IMR-90 (cell line): ENCODE measurements around the gene CCDC88C. TPM values are rescaled to one million over a fixed set of nuclear protein-coding genes. Genes with fewer than 3 reads are reported as not detected.

Experiments
- ATAC-seq: fragments of 200-7000 bp; cut with Tn5 transposase; 2 replicates; pipeline ENCODE4 v1.9.1; 2020; ENCODE audit warnings: low read depth, mild to moderate bottlenecking, moderate library complexity
- BruUV-seq: library from RNA; stranded (reverse); fragments of 400-500 nt; replicated peaks from 2 replicates; lab custom pipeline; 2021; lab: Mats Ljungman, UMichigan
- CTCF ChIA-PET: fragments of 300-600 bp; formaldehyde crosslinking; extraction: SDS; loops from one replicate; lab custom pipeline; 2021; ENCODE audit warnings: antibody characterized with exemption; lab: Yijun Ruan, JAX
- POLR2A ChIA-PET: fragments of 300-600 bp; sonication (Branson Sonifier 250); formaldehyde crosslinking; loops from one replicate; lab custom pipeline; 2022; ENCODE audit warnings: antibody characterized with exemption; ENCODE audit not compliant: unreplicated experiment; lab: Charles Lee
- DNase-seq: peaks from one replicate; pipeline ENCODE4 v3.0.0; 2013
- H2AFZ ChIP-seq: replicated peaks from 2 replicates; pipeline ENCODE3; 2013; ENCODE audit warnings: low read length, mild to moderate bottlenecking; ENCODE audit not compliant: poor library complexity
- H2AK5ac ChIP-seq: 2 replicates; pipeline ENCODE4 v1.6.1; 2013; ENCODE audit warnings: low read depth, low read length, inconsistent platforms
- H2AK9ac ChIP-seq: replicated peaks from 2 replicates; pipeline ENCODE3; 2013; ENCODE audit warnings: mild to moderate bottlenecking, low read depth, low read length, moderate library complexity; ENCODE audit not compliant: poor library complexity
- H2BK120ac ChIP-seq: 2 replicates; pipeline ENCODE4 v1.6.1; 2013; ENCODE audit warnings: low read depth, low read length, inconsistent platforms
- H2BK15ac ChIP-seq: 3 replicates; pipeline ENCODE4 v1.6.1; 2013; ENCODE audit warnings: low read depth, low read length, inconsistent platforms
- H2BK20ac ChIP-seq: 2 replicates; pipeline ENCODE4 v1.6.1; 2013; ENCODE audit warnings: low read depth, mild to moderate bottlenecking, inconsistent platforms, low read length, moderate library complexity
- H2BK5ac ChIP-seq: 2 replicates; pipeline ENCODE4 v1.6.1; 2013; ENCODE audit warnings: mild to moderate bottlenecking, low read depth, low read length, inconsistent platforms; ENCODE audit not compliant: poor library complexity, severe bottlenecking
- H3K14ac ChIP-seq: replicated peaks from 2 replicates; pipeline ENCODE4 v1.6.1; 2013; ENCODE audit warnings: low read depth, low read length, inconsistent platforms
- H3K18ac ChIP-seq: 2 replicates; pipeline ENCODE4 v1.6.1; 2013; ENCODE audit warnings: low read depth, low read length, control low read depth
- H3K23ac ChIP-seq: 2 replicates; pipeline ENCODE4 v1.6.1; 2013; ENCODE audit warnings: low read depth, low read length, inconsistent platforms
- H3K27ac ChIP-seq: 2 replicates; pipeline ENCODE4 v1.5.1; 2013; ENCODE audit warnings: mild to moderate bottlenecking, control low read depth, low read length; ENCODE audit not compliant: insufficient read depth
- H3K27me3 ChIP-seq: 2 replicates; pipeline ENCODE4 v1.6.1; 2013; ENCODE audit warnings: low read length; ENCODE audit not compliant: control insufficient read depth, insufficient read depth
- H3K36me3 ChIP-seq: 2 replicates; pipeline ENCODE4 v1.6.1; 2013; ENCODE audit warnings: low read length, mixed read lengths; ENCODE audit not compliant: control insufficient read depth, insufficient read depth
- H3K4ac ChIP-seq: 2 replicates; pipeline ENCODE4 v1.6.1; 2013; ENCODE audit warnings: low read depth, low read length, inconsistent platforms
- H3K4me1 ChIP-seq: 2 replicates; pipeline ENCODE4 v1.6.1; 2013; ENCODE audit warnings: low read length, mixed read lengths; ENCODE audit not compliant: control insufficient read depth, insufficient read depth
- H3K4me2 ChIP-seq: 2 replicates; pipeline ENCODE4 v1.6.1; 2013; ENCODE audit warnings: low read depth, mild to moderate bottlenecking, control low read depth, low read length, moderate library complexity
- H3K4me3 ChIP-seq: 2 replicates; pipeline ENCODE4 v1.5.1; 2013; ENCODE audit warnings: low read depth, mild to moderate bottlenecking, control low read depth, low read length, moderate library complexity; ENCODE audit not compliant: insufficient read depth
- H3K56ac ChIP-seq: 2 replicates; pipeline ENCODE4 v1.6.1; 2013; ENCODE audit warnings: low read length, inconsistent platforms; ENCODE audit not compliant: insufficient read depth; ENCODE audit errors: extremely low read depth
- H3K79me1 ChIP-seq, 2 experiments: 2 replicates each; pipeline ENCODE4 v1.6.1; 2013; ENCODE audit warnings: low read length in 2 of 2, inconsistent platforms in 1 of 2, low read depth in 1 of 2
- H3K9ac ChIP-seq: 2 replicates; pipeline ENCODE4 v1.6.1; 2013; ENCODE audit warnings: low read depth, low read length, control low read depth
- H3K9me1 ChIP-seq: 2 replicates; pipeline ENCODE4 v1.6.1; 2013; ENCODE audit warnings: low read length, inconsistent platforms; ENCODE audit not compliant: insufficient read depth
- H3K9me3 ChIP-seq: 2 replicates; pipeline ENCODE4 v1.6.1; 2013; ENCODE audit warnings: low read length; ENCODE audit not compliant: control insufficient read depth, insufficient read depth
- H4K20me1 ChIP-seq: 2 replicates; pipeline ENCODE4 v1.6.1; 2013; ENCODE audit warnings: low read length, inconsistent platforms; ENCODE audit not compliant: insufficient read depth
- H4K5ac ChIP-seq: 2 replicates; pipeline ENCODE4 v1.6.1; 2013; ENCODE audit warnings: mild to moderate bottlenecking, low read depth, low read length, control low read depth
- H4K8ac ChIP-seq, 2 experiments: 2 replicates each; pipeline ENCODE4 v1.6.1; 2013; ENCODE audit warnings: low read depth in 2 of 2, low read length in 2 of 2, control low read depth in 1 of 2, inconsistent platforms in 1 of 2
- H4K91ac ChIP-seq: 2 replicates; pipeline ENCODE4 v1.6.1; 2013; ENCODE audit warnings: low read depth, low read length, inconsistent platforms; ENCODE audit not compliant: insufficient read depth
- BHLHE40 ChIP-seq: fragments of 150-350 bp; IDR thresholded peaks from 2 replicates; pipeline ENCODE4 v1.6.1; 2016; ENCODE audit warnings: mild to moderate bottlenecking, low read depth, low read length
- CEBPB ChIP-seq: IDR thresholded peaks from 2 replicates; pipeline ENCODE4 v1.6.1; 2012; ENCODE audit warnings: low read depth, low read length, improper control_type of control experiment
- CHD1 ChIP-seq: IDR thresholded peaks from 2 replicates; pipeline ENCODE4 v1.6.1; 2012; ENCODE audit warnings: low read depth, low read length, improper control_type of control experiment
- FOS ChIP-seq: fragments of 150-350 bp; IDR thresholded peaks from 2 replicates; pipeline ENCODE4 v1.6.1; 2016; ENCODE audit warnings: low read depth, low read length
- RAD21 ChIP-seq: IDR thresholded peaks from 2 replicates; pipeline ENCODE4 v1.6.1; 2012; ENCODE audit warnings: low read length, improper control_type of control experiment
- RCOR1 ChIP-seq: IDR thresholded peaks from 2 replicates; pipeline ENCODE4 v1.6.1; 2012; ENCODE audit warnings: mild to moderate bottlenecking, low read length, improper control_type of control experiment; ENCODE audit not compliant: insufficient replicate concordance
- SMC3 ChIP-seq: fragments of 150-350 bp; IDR thresholded peaks from 2 replicates; pipeline ENCODE4 v1.6.1; 2016; ENCODE audit warnings: low read depth, mild to moderate bottlenecking, antibody characterized with exemption, low read length, moderate library complexity
- USF2 ChIP-seq: fragments of 150-350 bp; IDR thresholded peaks from 2 replicates; pipeline ENCODE4 v1.6.1; 2017; ENCODE audit warnings: mild to moderate bottlenecking, antibody characterized with exemption, low read length, low read depth
- WGBS, 2 experiments: methylation state at CpG; one replicate each; pipeline versions ENCODE4 v1.1.5 to v1.1.7; 2013; ENCODE audit warnings: missing lambda C conversion rate in 2 of 2; ENCODE audit not compliant: insufficient read length in 1 of 2; ENCODE audit errors: extremely low coverage in 2 of 2; 5-methylcytosine and 5-hydroxymethylcytosine counted together
- dilution Hi-C: fragments of 300-500 bp; cut with HindIII; formaldehyde crosslinking; loops from one replicate; pipeline ENCODE4 v1.14.3; 2018; ENCODE audit warnings: low sequenced_read_pairs; ENCODE audit not compliant: unreplicated experiment
- in situ Hi-C: fragments of 300-500 bp; cut with MboI; formaldehyde crosslinking; loops from 3 replicates; pipeline ENCODE4 v1.14.3; 2019; ENCODE audit warnings: low sequenced_read_pairs, inconsistent platforms, mixed read lengths
- intact Hi-C: fragments of 100-400 bp; cut with micrococcal nuclease; formaldehyde crosslinking; loops from 2 replicates; pipeline ENCODE4 v1.10.0; 2022
- polyA plus RNA-seq, 3 experiments: library from polyadenylated mRNA; depleted of rRNA; stranded (reverse); fragments of >200 nt; gene quantifications; 2 replicates each; pipeline ENCODE4 v1.2.3, GENCODE V29; 2012; ENCODE audit warnings: low replicate concordance in 1 of 3
- total RNA-seq: library from RNA; depleted of rRNA; stranded (reverse); fragments of >200 nt; gene quantifications from 2 replicates; pipeline ENCODE4 v1.2.3, GENCODE V29; 2012
- TF ChIP-seq, protein P1 (sequence below): fragments of 150-350 bp; IDR thresholded peaks from 2 replicates; pipeline ENCODE4 v1.6.1; 2016; ENCODE audit warnings: low read depth, mild to moderate bottlenecking, low read length, moderate library complexity, borderline replicate concordance

Gene CCDC88C
- total and polyA plus RNA-seq, 2 of the 4 experiments (the other 2 are of a cell fraction), result 0.17 to 0.18 TPM

GRCh38 chr14:91378930-91379578 lies 38.6 kb downstream of the CCDC88C start:
- Histone ChIP-seq H3K4me1 (no peaks in the 10 kb centered on the region), H3K79me1 (no peaks in the 10 kb centered on the region), H2BK5ac (no peak overlapping the region), H3K9me1 (no peaks in the 10 kb centered on the region), H3K27me3 (peaks cover 8% of the 10 kb centered on the region; the same call in 1 of the 2 replicates), H4K8ac (no peak overlapping the region), H3K23ac (no peak overlapping the region), H2BK120ac (no peak overlapping the region), H3K4me2 (no peak overlapping the region), H2AK9ac (no peak overlapping the region), H3K14ac (no peak overlapping the region), H4K5ac (no peak overlapping the region), H2BK20ac (no peak overlapping the region), H3K27ac (no peak overlapping the region), H3K4me3 (no peak overlapping the region), H3K18ac (no peak overlapping the region), H3K4ac (no peak overlapping the region), H3K56ac (no peak overlapping the region), H2AFZ (no peak overlapping the region), H2AK5ac (no peak overlapping the region), H4K20me1 (no peaks in the 10 kb centered on the region), H2BK15ac (no peak overlapping the region), H4K91ac (no peak overlapping the region), H3K9me3 (no peaks in the 10 kb centered on the region), H3K36me3 (no peaks in the 10 kb centered on the region), H3K9ac (no peak overlapping the region)
- intact Hi-C loops, result no loop called here
- dilution Hi-C loops, result no loop called here
- DNase-seq, result no peak
- in situ Hi-C loops, result no loop called here
- BruUV-seq, result no TSS peak
- ChIA-PET POLR2A (no interaction called here), CTCF (no interaction called here)
- TF ChIP-seq RCOR1 (no peak), RAD21 (no peak), CHD1 (no peak), FOS (no peak), SMC3 (no peak), BHLHE40 (no peak), CEBPB (no peak), USF2 (no peak)
- TF ChIP-seq, protein P1, sequence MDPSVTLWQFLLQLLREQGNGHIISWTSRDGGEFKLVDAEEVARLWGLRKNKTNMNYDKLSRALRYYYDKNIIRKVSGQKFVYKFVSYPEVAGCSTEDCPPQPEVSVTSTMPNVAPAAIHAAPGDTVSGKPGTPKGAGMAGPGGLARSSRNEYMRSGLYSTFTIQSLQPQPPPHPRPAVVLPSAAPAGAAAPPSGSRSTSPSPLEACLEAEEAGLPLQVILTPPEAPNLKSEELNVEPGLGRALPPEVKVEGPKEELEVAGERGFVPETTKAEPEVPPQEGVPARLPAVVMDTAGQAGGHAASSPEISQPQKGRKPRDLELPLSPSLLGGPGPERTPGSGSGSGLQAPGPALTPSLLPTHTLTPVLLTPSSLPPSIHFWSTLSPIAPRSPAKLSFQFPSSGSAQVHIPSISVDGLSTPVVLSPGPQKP, result no peak
- 80% methylated on average over 5 of the region's 11 CpGs; no CpG with 5 or more reads in 1 of the 2 experiments for WGBS, 2 experiments
- no peak for ATAC-seq
